GM19238 (cell line): ENCODE measurements around the gene NHERF1.

ENCODE experiments used
- DNase-seq: peaks from one replicate; pipeline ENCODE4 v3.0.0; 2011; ENCODE audit warnings: low spot score; ENCODE audit not compliant: insufficient read length

NHERF1 gene

GRCh38 chr17:74784125-74784810 is 35.8 kb downstream of the NHERF1 start:
- no peak for DNase-seq

GRCh38 chr17:74785096-74785980 is 36.9 kb downstream of the NHERF1 start:
- DNase-seq, result no peak

GRCh38 chr17:74785981-74786360 is 37.5 kb downstream of the NHERF1 start:
- DNase-seq, result no peak

- no peak for DNase-seq
Measured at GRCh38 chr17:74786431-74787055, 38.1 kb downstream of the NHERF1 start.

GRCh38 chr17:74790161-74791058 is 42.0 kb downstream of the NHERF1 start:
- DNase-seq, result no peak

- DNase-seq, result no peak
Measured at GRCh38 chr17:74792586-74793105, 44.2 kb downstream of the NHERF1 start.

GRCh38 chr17:74795327-74796020 is 47.0 kb downstream of the NHERF1 start:
- DNase-seq, result no peak

GRCh38 chr17:74796211-74796610 is 47.8 kb downstream of the NHERF1 start:
- no peak for DNase-seq

GRCh38 chr17:74796866-74797265 is 48.4 kb downstream of the NHERF1 start:
- no peak for DNase-seq

GRCh38 chr17:74797824-74798223 is 49.4 kb downstream of the NHERF1 start:
- no peak for DNase-seq

GRCh38 chr17:74798239-74798707 is 49.8 kb downstream of the NHERF1 start:
- no peak for DNase-seq

GRCh38 chr17:74799097-74799496 is 50.7 kb downstream of the NHERF1 start:
- no peak for DNase-seq

- DNase-seq, result no peak
Measured at GRCh38 chr17:74800531-74800930, 52.1 kb downstream of the NHERF1 start.

- DNase-seq, result no peak
Measured at GRCh38 chr17:74801896-74802295, 53.5 kb downstream of the NHERF1 start.

GRCh38 chr17:74803388-74803930 is 55.0 kb downstream of the NHERF1 start:
- no peak for DNase-seq

GRCh38 chr17:74803971-74804370 is 55.5 kb downstream of the NHERF1 start:
- DNase-seq, result no peak

- DNase-seq, result no peak
Measured at GRCh38 chr17:74804683-74805082, 56.3 kb downstream of the NHERF1 start.

- DNase-seq, result no peak
Measured at GRCh38 chr17:74805591-74805991, 57.2 kb downstream of the NHERF1 start.

- no peak for DNase-seq
Measured at GRCh38 chr17:74806334-74806733, 57.9 kb downstream of the NHERF1 start.

- no peak for DNase-seq
Measured at GRCh38 chr17:74807441-74807840, 59.0 kb downstream of the NHERF1 start.
